ENCODE data around the gene BANK1. TPM values are rescaled to one million over a fixed set of nuclear protein-coding genes. Genes with fewer than 3 reads are reported as not detected.

BANK1 gene
- total and polyA plus RNA-seq, 2 donors (not counting 1 experiment from before 2014, with no cell fraction given) = 0.20 to 0.83 TPM

DNA sequence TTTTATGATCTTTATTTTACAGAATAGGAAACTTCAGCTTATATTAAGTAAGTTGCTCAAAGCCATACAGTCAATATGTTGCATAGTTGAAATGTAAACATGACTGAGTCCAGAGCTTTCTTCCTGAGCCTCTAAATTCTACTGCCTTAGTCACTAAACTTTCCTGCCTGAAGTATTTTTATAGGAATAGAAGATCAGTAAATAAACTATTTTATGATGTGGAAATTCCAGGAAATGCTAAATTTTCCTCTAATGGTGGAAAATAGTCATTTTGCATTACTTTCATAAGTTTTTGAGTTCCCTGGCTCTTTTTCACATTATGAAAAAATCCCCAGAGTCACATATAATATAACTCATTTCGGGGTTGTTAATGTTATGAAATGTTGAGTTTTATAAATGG, 182.8 kb downstream of the BANK1 start:
- H3K4me1 ChIP-seq (ENCODE audit: control insufficient read depth, extremely low read depth, insufficient read depth, low read length) = no peaks in the 10 kb centered on the region
- H3K4me3 ChIP-seq (replicated peaks in 1 of 4; ENCODE audit: control extremely low read depth in 1 of 4, insufficient read depth in 1 of 4, low read depth in 3 of 4, low read length in 4 of 4) = no peak overlapping the region
- H3K27me3 ChIP-seq (ENCODE audit: control insufficient read depth, insufficient read depth, low read length) = no peaks in the 10 kb centered on the region
- H3K9ac ChIP-seq (ENCODE audit: insufficient read depth, low read length) = no peak overlapping the region
- TF ChIP-seq CTCF (conservative IDR thresholded peaks at IDR 0.05 in 1 of 2, IDR thresholded peaks at IDR 0.05 in 1 of 2; ENCODE audit: low read depth in 1 of 2, low read length in 2 of 2) (no peak), EZH2 (IDR thresholded peaks at IDR 0.05; ENCODE audit: low read length, missing control alignments) (no peak)
- H3K9me3 ChIP-seq (ENCODE audit: control insufficient read depth, insufficient read depth, low read depth, low read length) = no peaks in the 10 kb centered on the region
- no peak overlapping the region for H3K27ac ChIP-seq (ENCODE audit: insufficient read depth, low read length)
- DNase-seq (ENCODE audit: low read depth in 2 of 2) = no peak
- no peak overlapping the region for H2AFZ ChIP-seq (ENCODE audit: low read length)
- H3K79me2 ChIP-seq (ENCODE audit: control insufficient read depth, insufficient read depth, low read length) = no peaks in the 10 kb centered on the region
- no peak overlapping the region for H3K4me2 ChIP-seq (ENCODE audit: extremely low read depth, insufficient read depth, low read length)
- H3K36me3 ChIP-seq (ENCODE audit: control insufficient read depth, insufficient read depth, low read length) = no peaks in the 10 kb centered on the region
- H4K20me1 ChIP-seq (ENCODE audit: control insufficient read depth, extremely low read depth, insufficient read depth, low read length) = no peaks in the 10 kb centered on the region

- DNase-seq (ENCODE audit: low read depth in 2 of 2) = peak; percentile 95 to 98
- Histone ChIP-seq H2AFZ (ENCODE audit: low read length) (no peak overlapping the region), H4K20me1 (ENCODE audit: control insufficient read depth, extremely low read depth, insufficient read depth, low read length) (no peaks in the 10 kb centered on the region), H3K4me3 (replicated peaks in 1 of 4; ENCODE audit: control extremely low read depth in 1 of 4, insufficient read depth in 1 of 4, low read depth in 3 of 4, low read length in 4 of 4) (no peak overlapping the region), H3K27ac (ENCODE audit: insufficient read depth, low read length) (no peak overlapping the region), H3K79me2 (ENCODE audit: control insufficient read depth, insufficient read depth, low read length) (no peaks in the 10 kb centered on the region), H3K36me3 (ENCODE audit: control insufficient read depth, insufficient read depth, low read length) (no peaks in the 10 kb centered on the region), H3K9me3 (ENCODE audit: control insufficient read depth, insufficient read depth, low read depth, low read length) (no peaks in the 10 kb centered on the region), H3K27me3 (ENCODE audit: control insufficient read depth, insufficient read depth, low read length) (no peaks in the 10 kb centered on the region), H3K4me1 (ENCODE audit: control insufficient read depth, extremely low read depth, insufficient read depth, low read length) (no peaks in the 10 kb centered on the region), H3K4me2 (ENCODE audit: extremely low read depth, insufficient read depth, low read length) (peak overlapping the region; percentile 13), H3K9ac (ENCODE audit: insufficient read depth, low read length) (no peak overlapping the region)
- no peak for TF ChIP-seq CTCF (conservative IDR thresholded peaks at IDR 0.05 in 1 of 2, IDR thresholded peaks at IDR 0.05 in 1 of 2; ENCODE audit: low read depth in 1 of 2, low read length in 2 of 2)
- no peak for TF ChIP-seq EZH2 (IDR thresholded peaks at IDR 0.05; ENCODE audit: low read length, missing control alignments)
Observed at GRCh38 chr4:101977076-101977475, 186.5 kb downstream of the BANK1 start.

DNA sequence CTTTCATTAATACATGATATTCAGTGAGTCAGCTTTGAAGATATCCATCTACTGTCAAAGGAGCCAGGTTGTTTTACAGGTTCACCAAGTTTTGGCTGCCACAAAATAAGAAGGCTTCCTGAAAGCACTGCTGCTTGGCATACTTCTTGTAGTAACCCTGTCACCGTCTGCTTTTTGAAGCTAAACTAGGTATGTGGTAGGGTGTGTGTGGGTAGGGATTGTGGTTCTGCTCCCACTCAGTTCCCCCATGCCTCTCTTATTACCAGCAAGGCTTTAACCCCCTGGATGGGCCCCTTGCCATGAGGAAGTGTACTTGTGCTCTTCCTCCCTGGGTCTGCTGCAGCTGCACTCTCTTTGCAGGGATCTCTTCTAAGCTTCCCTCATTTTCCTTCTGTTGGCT, 191.2 kb downstream of the BANK1 start:
- H3K4me3 ChIP-seq (replicated peaks in 1 of 4; ENCODE audit: control extremely low read depth in 1 of 4, insufficient read depth in 1 of 4, low read depth in 3 of 4, low read length in 4 of 4) = no peak overlapping the region
- no peaks in the 10 kb centered on the region for H4K20me1 ChIP-seq (ENCODE audit: control insufficient read depth, extremely low read depth, insufficient read depth, low read length)
- H2AFZ ChIP-seq (ENCODE audit: low read length) = no peak overlapping the region

More for the DNA sequence above, 191.2 kb downstream of the BANK1 start:
- H3K27ac ChIP-seq (ENCODE audit: insufficient read depth, low read length) = no peak overlapping the region
- H3K4me2 ChIP-seq (ENCODE audit: extremely low read depth, insufficient read depth, low read length) = no peak overlapping the region
- no peaks in the 10 kb centered on the region for H3K79me2 ChIP-seq (ENCODE audit: control insufficient read depth, insufficient read depth, low read length)
- no peaks in the 10 kb centered on the region for H3K9me3 ChIP-seq (ENCODE audit: control insufficient read depth, insufficient read depth, low read depth, low read length)
- H3K4me1 ChIP-seq (ENCODE audit: control insufficient read depth, extremely low read depth, insufficient read depth, low read length) = no peaks in the 10 kb centered on the region
- peak in 1 of 2 donors; percentile 55 for DNase-seq (ENCODE audit: low read depth in 2 of 2)
- no peak for TF ChIP-seq CTCF (conservative IDR thresholded peaks at IDR 0.05 in 1 of 2, IDR thresholded peaks at IDR 0.05 in 1 of 2; ENCODE audit: low read depth in 1 of 2, low read length in 2 of 2)
- no peak for TF ChIP-seq EZH2 (IDR thresholded peaks at IDR 0.05; ENCODE audit: low read length, missing control alignments)
- no peaks in the 10 kb centered on the region for H3K27me3 ChIP-seq (ENCODE audit: control insufficient read depth, insufficient read depth, low read length)
- no peaks in the 10 kb centered on the region for H3K36me3 ChIP-seq (ENCODE audit: control insufficient read depth, insufficient read depth, low read length)
- H3K9ac ChIP-seq (ENCODE audit: insufficient read depth, low read length) = no peak overlapping the region

Measured in fibroblast of lung (primary cell).